HG02588 (cell line): ENCODE measurements around the gene RAB42.
A peak's percentile ranks its signal among the peaks of the same experiment; 100 is the strongest.
"Not testable (repeated sequence)": the region's sequence is repeated elsewhere in the genome, so short reads cannot be mapped to it uniquely, and the experiment has no call there.

Source experiments
- ATAC-seq: cut with Tn5 transposase; IDR thresholded peaks from one replicate; pipeline ENCODE4 v1.9.1; 2021; ENCODE audit warnings: mild to moderate bottlenecking, moderate library complexity; ENCODE audit not compliant: unreplicated experiment

Gene RAB42, protein sequence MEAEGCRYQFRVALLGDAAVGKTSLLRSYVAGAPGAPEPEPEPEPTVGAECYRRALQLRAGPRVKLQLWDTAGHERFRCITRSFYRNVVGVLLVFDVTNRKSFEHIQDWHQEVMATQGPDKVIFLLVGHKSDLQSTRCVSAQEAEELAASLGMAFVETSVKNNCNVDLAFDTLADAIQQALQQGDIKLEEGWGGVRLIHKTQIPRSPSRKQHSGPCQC

DNA sequence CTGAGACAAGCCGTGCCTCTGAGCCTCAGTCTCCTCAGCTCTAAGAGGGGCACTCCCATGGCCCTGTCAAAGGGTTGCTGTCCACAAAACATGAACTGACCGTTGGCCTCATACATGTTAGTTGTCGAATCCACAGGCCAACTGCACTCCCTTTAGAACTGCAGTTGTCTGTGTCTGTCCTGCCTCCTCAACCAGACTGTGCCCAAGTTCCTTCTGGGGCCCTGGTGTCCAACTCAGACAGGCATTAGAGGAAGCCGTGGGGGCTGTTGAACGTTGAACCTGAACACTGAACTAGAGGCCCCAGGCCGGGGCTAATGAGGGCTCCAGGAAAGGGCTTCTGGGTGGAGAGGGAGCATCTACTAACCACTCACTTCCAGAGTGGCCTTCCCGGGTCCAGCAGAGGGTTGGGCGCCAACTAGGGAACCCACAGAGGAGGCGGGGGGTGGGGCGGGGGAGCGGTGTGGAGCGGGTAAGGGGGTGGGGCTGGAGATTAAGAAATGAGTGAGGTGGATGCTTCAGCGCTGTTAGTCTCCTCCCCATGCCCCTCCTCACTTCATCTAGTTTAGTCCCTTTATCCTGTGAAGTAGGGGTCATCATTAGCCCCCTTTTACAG, at the start of gene RAB42:
TSS of gene RAB42 (plus strand) at position 558 of the 613 bp plus-strand sequence. CDS start 247 bp downstream, outside the sequence.
- ATAC-seq, result no peak

DNA sequence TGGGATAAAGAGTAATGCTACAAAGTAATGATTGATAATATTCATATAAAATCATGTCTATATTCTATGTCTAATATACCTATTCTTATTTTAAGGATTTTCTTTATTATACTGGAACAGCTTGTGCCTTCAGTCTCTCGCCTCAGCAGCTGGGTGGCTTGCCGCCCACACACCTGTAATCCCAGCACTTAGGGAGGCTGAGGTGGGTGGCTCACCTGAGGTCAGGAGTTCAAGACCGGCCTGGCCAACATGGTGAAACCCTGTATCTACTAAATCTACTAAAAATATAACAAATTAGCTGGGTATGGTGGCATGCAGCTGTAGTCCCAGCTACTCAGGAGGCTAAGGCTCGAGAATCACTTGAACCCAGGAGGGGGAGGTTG, 46.8 kb upstream of the RAB42 start:
- ATAC-seq, result no peak

DNA sequence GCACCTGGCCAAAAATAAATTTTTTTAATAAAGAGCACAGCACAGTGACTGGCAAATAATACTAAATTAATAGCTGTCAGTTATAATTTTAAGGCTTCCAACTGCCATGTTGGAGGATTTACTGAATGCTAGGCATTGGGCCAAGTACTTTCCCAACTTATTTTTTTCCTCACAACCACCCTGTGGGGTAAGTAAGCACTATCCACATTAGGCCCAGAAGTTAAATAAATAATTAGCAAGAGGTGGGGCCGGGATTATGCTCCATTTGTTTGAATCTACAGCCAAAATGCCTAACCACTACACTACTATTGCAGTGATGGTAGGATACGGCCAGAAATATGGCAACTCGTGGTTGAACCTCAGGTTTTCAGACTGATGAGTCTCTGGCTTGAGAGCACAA, 43.7 kb upstream of the RAB42 start:
- ATAC-seq, result no peak

DNA sequence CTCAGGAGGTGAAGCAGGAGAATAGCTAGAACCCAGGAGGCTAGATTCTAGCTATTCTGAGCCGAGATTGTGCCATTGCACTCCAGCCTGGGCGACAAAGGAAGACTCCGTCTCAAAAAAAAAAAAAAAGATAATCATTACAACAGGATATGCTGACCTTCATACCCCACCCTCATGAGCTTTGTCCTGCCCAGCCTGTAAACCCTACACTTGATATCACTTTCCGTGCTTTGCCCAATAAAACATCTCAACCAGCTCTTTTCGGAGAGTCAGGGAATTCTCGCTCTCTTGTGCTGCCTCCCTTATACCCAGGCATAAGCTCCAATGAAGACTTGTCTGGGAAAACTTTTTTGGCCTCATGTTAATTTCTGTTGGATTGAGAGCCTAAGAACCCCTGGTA, 40.7 kb upstream of the RAB42 start:
- no peak for ATAC-seq

DNA sequence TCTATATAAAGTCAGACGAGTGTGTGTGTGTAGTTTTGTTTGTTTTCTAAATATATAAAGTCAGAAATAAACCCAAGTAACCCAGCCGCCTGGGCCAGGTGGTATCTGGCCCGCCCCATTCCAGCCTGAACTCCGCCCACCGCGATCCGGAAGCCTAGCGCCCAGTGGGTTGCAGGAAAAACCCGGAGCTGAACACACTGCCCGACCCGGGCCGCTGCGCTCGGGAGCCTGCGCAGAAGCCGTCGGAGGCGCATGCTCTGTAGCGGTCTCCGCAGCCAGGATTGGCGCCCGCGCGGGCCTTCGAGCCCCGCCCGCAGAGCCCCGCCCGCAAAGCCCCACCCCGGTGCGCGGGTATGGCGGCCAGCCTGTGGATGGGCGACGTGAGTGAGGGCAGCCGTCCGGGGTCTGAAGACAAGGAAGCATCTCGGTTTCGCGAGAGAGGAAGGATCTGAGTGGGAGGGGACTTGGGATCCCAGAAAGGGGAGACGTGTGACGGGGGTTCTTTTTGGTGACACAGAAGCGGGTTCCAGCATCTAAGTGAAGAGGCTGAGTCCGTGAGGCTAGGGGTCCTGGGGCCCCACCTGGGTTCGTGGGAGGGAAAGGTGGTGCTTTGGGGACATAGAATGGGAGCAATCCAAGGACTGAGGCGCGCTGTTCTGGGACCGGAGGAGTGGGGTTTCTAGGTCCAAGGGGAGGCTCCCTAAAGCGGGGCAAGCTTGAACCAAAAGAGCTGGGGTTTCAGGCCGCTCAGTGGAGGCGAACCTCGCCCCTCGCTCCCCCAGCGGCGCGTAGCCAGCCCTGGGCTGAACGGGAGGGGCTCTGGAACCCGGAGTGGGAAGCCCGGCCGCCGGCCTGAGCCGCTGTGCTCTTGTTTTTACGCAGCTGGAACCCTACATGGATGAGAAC, 39.1 kb upstream of the RAB42 start, which contains the start of gene TRNAU1AP:
TSS of gene TRNAU1AP (plus strand) at position 328 of the 906 bp plus-strand sequence. CDS start at position 354, 26 bp downstream.
- ATAC-seq, result peak; percentile 86

DNA sequence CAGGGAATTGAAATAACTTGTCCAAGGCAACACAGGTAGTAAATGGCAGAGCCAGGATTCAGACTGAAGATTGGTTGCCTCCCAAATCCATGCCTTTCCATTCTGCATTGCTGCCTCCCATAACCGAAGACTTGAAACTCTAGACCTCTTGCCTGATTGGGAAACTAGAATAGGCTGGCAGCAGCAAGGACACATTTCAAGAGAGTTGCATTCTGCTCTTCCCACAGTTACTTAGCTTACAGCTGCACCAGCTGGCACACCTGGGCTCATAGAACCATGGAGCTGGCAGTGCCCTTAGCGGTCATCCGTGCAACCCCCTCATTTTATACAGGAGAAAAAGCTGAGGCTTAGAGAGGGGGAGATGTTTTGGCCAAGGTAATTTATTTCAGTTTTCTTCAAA, 31.2 kb upstream of the RAB42 start:
- ATAC-seq, result no peak

DNA sequence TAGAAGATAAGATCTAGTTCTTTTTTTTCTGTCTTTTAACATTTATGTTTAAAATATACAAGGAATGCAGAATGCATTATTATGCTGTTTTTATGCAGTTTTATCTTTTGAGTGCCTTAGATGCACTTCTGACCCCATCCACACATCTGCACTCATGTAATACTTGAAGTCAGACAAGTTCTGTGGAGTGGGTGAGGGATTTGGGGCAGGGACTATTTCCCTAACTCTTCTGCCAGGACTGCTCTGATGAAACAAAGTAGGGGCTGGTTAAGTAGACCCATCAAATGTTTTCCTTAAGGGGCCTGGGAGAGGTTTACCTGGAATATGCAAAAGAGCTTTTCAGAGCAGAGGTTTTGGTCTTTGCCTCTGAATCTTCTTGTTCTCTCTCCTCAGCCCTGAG, 27.8 kb upstream of the RAB42 start:
- ATAC-seq, result no peak

DNA sequence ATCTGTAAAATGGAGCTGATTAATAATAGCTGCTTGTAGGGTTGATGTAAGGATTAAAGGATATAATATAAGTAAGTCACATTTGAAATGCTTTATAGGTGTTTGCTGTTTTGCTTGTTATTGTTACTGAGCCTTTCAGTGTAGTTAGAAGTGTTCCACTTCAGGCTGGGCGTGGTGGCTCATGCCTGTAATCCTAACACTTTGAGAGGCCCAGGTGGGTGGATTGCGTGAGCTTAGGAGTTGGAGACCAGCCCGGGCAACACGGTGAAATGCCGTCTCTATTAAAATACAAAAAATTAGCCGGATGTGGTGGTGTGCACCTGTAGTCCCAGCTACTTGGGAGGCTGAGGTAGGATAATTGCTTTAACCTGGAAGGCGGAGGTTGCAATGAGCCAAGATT, 27.0 kb upstream of the RAB42 start:
- ATAC-seq, result no peak

DNA sequence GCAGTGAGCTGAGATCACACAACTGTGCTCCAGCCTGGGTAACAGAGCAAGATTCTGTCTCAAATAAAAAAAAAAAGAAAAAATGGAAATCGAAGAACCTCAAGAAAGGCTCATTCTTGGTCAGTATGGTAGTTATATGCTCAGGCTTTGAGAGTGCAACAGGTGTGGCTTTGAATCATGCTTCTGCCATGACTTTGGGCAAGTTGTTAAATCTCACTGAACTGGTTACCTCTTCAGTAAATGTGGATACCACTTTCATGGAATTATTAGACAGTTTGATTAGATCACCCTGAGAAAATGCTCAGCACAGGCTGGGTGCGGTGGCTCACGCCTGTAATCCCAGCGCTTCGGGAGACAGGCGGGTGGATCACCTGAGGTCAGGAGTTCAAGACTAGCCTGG, 26.3 kb upstream of the RAB42 start:
- ATAC-seq, result no peak

DNA sequence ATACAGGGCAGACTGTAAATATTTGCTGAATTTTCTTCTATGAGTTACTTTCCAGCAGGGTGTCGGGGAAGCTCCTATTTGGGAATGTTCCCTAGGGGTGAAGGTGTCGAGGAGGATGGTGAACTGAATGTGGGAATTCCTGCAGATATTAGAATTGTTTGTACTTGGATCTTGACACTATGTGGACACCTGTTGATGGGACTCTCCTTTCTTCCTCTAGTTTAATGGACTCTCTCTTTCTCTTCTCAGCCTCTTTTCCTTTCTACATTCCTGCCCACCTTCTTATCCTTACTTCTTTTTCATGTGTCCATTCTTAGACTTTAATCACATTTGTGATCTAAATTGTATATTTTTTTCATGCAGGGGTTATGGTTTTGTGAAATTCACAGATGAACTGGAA, 25.1 kb upstream of the RAB42 start:
- ATAC-seq, result no peak

DNA sequence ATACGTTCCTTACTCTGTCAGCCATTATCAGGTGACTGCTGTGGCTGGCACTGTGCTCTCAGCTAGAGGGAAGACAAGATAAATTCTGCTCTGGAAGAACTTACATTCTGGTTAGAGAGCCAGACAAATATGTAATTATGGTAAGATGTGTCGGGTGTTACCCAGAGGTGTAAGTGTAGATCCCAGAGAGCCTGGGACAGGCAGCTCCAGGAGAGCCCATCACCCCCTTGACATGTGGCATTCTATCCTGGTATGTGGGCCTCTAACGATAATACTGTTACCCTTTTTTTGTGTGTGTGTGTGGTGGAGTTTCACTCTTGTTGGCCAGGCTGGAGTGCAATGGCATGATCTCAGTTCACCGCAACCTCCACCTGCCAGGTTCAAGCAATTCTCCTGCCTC, 20.2 kb upstream of the RAB42 start:
- ATAC-seq, result no peak

DNA sequence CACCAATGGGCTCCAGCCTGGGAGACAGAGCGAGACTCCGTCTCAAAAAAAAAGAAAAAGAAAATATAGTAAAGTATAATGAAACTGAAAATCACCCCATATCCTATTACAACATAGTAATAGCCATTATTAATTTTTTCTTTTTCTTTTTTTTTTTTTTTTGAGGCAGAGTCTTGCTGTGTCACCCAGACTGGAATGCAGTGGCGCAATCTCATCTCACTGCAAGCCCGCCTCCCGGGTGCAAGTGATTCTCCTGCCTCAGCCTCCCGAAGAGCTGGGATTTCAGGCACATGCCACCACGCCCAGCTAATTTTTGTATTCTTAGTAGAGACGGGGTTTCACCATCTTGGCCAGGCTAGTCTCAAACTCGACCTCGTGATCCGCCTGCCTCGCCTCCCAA, 19.2 kb upstream of the RAB42 start:
- not testable (repeated sequence) for ATAC-seq

DNA sequence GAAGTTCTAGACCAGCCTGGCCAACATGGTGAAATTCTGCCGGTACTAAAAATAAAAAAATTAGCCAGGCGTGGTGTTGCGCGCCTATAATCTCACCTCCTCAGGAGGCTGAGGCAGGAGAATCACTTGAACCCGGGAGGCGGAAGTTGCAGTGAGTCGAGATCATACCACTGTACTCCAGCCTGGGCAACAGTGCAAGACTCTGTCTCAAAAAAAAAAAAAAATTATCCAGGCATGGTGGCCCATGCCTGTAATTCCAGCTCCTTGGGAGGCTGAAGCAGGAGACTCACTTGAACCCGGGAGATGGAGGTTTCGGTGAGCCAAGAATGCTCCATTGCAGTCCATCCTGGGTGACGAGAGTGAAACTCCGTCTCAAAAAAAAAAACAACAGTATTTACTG, 18.5 kb upstream of the RAB42 start:
- no peak for ATAC-seq

DNA sequence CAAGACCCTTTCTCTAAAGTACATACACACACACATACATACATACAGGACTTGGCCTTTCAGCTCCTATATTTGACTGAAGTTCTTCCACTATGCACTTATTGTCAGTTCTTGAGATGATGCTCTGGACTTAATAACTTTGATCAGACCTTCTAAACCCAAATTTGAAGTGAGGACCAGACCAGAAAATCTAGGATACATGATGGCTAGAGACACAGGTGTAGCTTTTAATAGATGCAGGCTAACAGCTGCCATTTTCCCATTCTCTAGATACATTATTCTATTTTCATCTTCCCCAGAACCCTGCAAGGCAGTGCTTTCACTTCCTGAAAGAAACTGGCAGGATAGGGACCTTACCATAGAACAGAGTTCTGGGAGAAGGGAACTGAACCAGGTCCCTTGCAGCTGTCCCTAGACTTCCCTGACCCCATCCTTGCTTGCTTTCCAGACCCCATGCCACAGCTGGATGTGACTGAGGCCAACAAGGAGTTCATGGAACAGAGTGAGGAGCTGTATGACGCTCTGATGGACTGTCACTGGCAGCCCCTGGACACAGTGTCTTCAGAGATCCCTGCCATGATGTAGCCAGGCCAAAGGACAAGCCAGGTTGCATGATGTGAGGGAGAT, 14.9 kb upstream of the RAB42 start:
- no peak for ATAC-seq

DNA sequence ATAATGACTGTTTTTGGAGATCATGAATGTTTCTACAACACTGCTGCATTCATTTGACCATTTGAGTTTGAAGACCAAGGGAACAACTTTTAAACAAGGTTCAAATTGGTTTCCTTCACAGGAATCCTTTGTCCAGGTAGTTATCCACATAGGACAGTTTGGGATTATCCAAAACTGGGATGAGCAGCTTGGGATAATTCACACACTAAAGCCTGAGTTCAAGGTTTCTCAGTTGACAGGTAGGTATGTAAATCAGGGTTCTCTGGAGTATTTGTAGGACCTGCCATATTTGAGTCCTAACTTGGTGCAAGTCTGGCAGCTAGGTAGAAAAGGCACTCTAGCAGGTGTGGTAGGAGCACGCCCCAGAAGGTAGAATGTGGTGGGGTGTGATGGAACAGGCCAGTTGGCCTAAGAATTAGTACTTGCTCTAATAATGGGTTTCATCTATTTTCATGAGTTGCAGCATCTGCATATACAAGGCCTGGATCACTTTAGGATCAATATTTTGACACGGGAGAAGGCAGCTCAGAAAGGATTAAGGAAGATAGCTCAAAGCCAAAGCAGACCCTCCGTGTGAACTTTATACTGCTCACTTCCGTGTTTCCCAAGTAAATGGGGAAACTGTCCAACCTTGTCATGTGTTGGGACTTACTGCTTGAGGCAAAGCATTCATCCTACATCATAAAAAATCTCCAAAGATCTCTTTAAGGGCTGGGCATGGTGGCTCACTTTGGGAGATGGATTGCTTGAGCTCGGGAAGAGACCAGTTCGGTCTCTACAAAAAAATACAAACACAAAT, 14.1 kb upstream of the RAB42 start:
- no peak for ATAC-seq

DNA sequence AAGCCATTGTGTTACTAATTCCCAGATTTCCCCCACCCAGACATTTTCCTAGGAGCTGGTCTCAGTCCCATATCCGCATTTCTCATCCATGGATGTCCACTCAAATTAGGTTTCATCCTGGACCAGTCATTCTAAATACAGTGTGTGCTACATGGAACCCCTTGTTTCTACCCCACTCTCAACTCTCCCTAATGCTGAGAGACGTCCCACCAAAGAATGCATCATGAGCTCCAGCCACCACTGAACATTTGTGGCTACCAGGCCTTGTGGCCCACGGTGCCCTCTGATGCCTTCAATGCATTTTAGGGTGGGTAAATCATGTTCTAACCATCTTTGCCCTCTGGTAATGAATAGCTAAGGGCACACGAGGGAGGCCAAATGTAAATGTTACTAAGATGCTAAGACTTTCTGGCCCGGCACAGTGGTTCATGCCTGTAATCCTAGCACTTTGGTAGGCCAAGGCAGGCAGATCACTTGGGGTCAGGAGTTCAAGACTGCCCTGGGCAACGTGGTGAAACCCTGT, 13.3 kb upstream of the RAB42 start:
- no peak for ATAC-seq

DNA sequence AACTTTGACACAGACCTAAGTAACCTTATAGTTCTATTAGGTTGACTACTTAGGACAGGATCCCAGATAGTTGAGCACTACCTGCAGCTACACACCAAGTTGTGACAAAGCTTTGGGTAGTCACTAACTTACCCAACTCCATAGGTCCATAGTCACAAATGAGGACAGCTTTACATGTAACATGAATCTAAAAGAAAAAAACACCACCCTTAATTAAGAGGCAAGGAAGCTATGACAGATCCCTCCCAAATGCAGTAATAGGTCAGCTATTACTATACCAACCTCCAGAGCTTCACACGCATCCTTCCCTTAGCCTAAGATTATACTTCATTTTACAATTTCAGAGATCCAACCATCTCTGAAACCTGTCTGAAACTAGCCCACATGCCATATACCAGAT, 12.7 kb upstream of the RAB42 start:
- no peak for ATAC-seq

DNA sequence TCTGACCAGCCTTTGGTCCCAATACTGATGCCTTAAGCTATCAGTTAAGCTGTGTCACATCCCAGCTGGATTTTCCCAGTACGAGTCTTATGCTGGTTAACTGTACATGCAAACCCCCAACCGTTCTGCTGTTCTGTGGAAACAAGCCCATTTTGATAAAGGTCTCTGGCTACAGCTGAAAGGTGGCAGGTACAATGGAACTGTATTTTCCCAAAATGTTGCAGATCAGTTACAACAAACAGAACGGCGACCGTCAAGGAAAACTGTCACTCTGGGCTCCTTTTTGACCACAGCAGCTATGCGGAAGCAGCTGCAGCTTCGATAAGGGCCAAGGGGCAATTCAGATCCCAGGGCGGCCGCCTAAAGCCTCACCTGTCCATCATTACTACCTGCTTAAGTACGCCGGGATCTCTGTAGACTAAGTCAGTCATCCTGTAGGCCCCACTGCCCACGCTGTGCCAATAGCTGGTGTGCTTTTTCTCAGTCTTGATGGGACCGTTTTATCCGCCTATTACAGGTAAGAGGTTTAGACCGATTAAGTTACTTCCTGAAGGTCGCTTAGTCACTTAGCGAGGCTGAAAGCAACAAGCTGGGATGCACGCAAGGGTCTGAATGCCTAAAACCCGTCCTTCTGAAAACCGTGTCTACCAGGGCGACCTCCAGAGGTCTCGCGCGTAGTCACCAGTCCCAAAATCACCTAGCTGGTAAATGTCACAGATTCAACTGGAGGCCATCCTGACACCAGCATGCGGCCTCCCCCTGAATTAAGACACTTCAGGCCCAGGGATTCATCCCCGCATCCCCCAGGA, 11.1 kb upstream of the RAB42 start:
- ATAC-seq, result no peak

DNA sequence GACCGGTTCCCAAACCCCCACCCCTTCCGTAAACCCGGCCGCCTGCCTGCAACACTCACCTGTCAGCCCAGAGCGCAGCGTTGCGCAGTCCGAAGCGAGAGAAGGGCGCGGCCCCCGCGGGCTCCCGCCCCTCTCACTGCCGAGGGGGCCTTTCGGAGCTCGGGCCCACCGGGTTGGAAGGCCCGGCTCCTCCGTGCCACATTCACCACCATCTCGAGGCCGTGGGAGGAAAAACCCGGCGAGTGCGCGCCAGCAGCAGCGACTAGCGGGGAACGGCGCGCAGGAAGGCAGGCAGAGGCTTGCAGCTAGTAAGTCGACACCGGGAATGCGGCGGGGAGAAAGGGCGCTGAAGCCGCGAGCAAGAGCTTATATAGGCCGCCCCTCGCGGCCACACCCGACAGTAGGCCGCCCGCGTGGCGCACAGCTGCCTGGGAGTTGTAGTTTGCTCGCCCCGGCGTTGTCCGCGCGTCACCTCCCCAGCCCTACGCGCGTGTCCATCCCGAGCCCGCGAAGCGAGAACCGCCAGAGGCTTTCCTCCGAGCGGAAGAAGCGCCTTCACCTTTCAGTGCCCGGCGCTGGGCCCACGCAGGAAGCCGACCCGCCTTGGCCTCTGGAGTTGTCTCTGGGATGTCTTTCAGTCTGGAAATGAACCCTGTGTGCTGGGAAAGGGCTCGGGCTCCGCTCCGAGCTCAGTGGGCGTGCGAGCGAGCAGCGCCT, 10.4 kb upstream of the RAB42 start:
- ATAC-seq, result peak; percentile 76
